22Rv1 (cell line): Measurements from ENCODE around the gene RORC.

ENCODE experiments used
- CTCF ChIP-seq: fragments of 450-650 bp; IDR thresholded peaks from 2 replicates; pipeline ENCODE4 v1.5.1; 2017; ENCODE audit warnings: mild to moderate bottlenecking
- ZFX ChIP-seq: fragments of 450-650 bp; IDR thresholded peaks from 2 replicates; pipeline ENCODE4 v1.6.1; 2017; ENCODE audit warnings: antibody characterized with exemption, borderline replicate concordance

- TF ChIP-seq CTCF (no peak), ZFX (no peak)
Observed at GRCh38 chr1:151829352-151830046, 2.1 kb downstream of the RORC start.
